ENCODE results near the gene CAPN11. TPM values are rescaled to one million over a fixed set of nuclear protein-coding genes. Genes with fewer than 3 reads are reported as not detected.

Gene CAPN11
- total RNA-seq, 1 donor from 2014 or later = 0.78 TPM

- intact Hi-C loops (cut with DNase I) = no loop called here
- DNase-seq (ENCODE audit: low spot score) = no peak
Observed at GRCh38 chr6:44232676-44233566, 74.3 kb downstream of the CAPN11 start.

- intact Hi-C loops (cut with DNase I) = loop anchor here (1.0 to 2.0 kb wide), 2 partner anchors 12 to 61 kb away; no protein-coding TSS in a partner anchor
- DNase-seq (ENCODE audit: low spot score) = peak; percentile 64
Observed at GRCh38 chr6:44233567-44234100, 75.0 kb downstream of the CAPN11 start.

Other genes with a start within 250 kb of the CAPN11 start
- gene MRPL14, start 31.4 kb upstream of the CAPN11 start, total RNA-seq = 36.7 TPM
- gene TMEM63B, start 31.3 kb upstream of the CAPN11 start, total RNA-seq = 39.6 TPM
- gene MYMX, start 58.1 kb downstream of the CAPN11 start, total RNA-seq = 0.30 TPM
- 105 TPM for gene SLC29A1, start 64.8 kb downstream of the CAPN11 start, total RNA-seq
- 873 TPM for gene HSP90AB1, start 88.3 kb downstream of the CAPN11 start, total RNA-seq
- 23.2 TPM for gene SLC35B2, start 98.7 kb downstream of the CAPN11 start, total RNA-seq
- 4.7 TPM for gene NFKBIE, start 106.7 kb downstream of the CAPN11 start, total RNA-seq
- 0.08 TPM for gene TMEM151B, start 111.6 kb downstream of the CAPN11 start, total RNA-seq
- gene AARS2, start 154.5 kb downstream of the CAPN11 start, total RNA-seq = 7.8 TPM
- gene SPATS1, start 183.8 kb downstream of the CAPN11 start, total RNA-seq = not detected
- 20.7 TPM for gene CDC5L, start 228.9 kb downstream of the CAPN11 start, total RNA-seq